Fibroblast of skin of back (primary cell): ENCODE data around the gene ITGBL1.

Source experiments
- DNase-seq: peaks from one replicate; pipeline ENCODE4 v3.0.0-alpha.2; 2013

ITGBL1 gene

GRCh38 chr13:101570410-101570809, 117.9 kb downstream of the ITGBL1 start:
- no peak for DNase-seq

- DNase-seq = peak; percentile 28
Observed at GRCh38 chr13:101572456-101572855, 120.0 kb downstream of the ITGBL1 start.

- peak; percentile 42 for DNase-seq
Observed at GRCh38 chr13:101575581-101575980, 123.1 kb downstream of the ITGBL1 start.

GRCh38 chr13:101576455-101576854, 124.0 kb downstream of the ITGBL1 start:
- DNase-seq = no peak

GRCh38 chr13:101576977-101577376, 124.5 kb downstream of the ITGBL1 start:
- no peak for DNase-seq

- DNase-seq = peak; percentile 85
Observed at GRCh38 chr13:101579281-101579802, 126.9 kb downstream of the ITGBL1 start.

- no peak for DNase-seq
Observed at GRCh38 chr13:101584331-101584730, 131.9 kb downstream of the ITGBL1 start.

- no peak for DNase-seq
Observed at GRCh38 chr13:101590479-101590878, 138.0 kb downstream of the ITGBL1 start.

- DNase-seq = no peak
Observed at GRCh38 chr13:101594936-101595335, 142.5 kb downstream of the ITGBL1 start.

GRCh38 chr13:101596803-101597202, 144.3 kb downstream of the ITGBL1 start:
- no peak for DNase-seq

GRCh38 chr13:101611491-101612475, 159.3 kb downstream of the ITGBL1 start:
- peak; percentile 63 for DNase-seq

- DNase-seq = peak; percentile 48
Observed at GRCh38 chr13:101612735-101613134, 160.3 kb downstream of the ITGBL1 start.

GRCh38 chr13:101614491-101614890, 162.0 kb downstream of the ITGBL1 start:
- no peak for DNase-seq

- no peak for DNase-seq
Observed at GRCh38 chr13:101618440-101619187, 166.1 kb downstream of the ITGBL1 start.

GRCh38 chr13:101621099-101621498, 168.6 kb downstream of the ITGBL1 start:
- no peak for DNase-seq

GRCh38 chr13:101623470-101624209, 171.2 kb downstream of the ITGBL1 start:
- no peak for DNase-seq

- DNase-seq = no peak
Observed at GRCh38 chr13:101624210-101624922, 171.9 kb downstream of the ITGBL1 start.

GRCh38 chr13:101624981-101625380, 172.5 kb downstream of the ITGBL1 start:
- no peak for DNase-seq

GRCh38 chr13:101626925-101627555, 174.6 kb downstream of the ITGBL1 start:
- no peak for DNase-seq

- DNase-seq = no peak
Observed at GRCh38 chr13:101627556-101627943, 175.1 kb downstream of the ITGBL1 start.

- no peak for DNase-seq
Observed at GRCh38 chr13:101628900-101629299, 176.4 kb downstream of the ITGBL1 start.
